Measurements from ENCODE around the gene CWF19L2. TPM values are rescaled to one million over a fixed set of nuclear protein-coding genes. Genes with fewer than 3 reads are reported as not detected.
A peak's percentile ranks its signal among the peaks of the same experiment; 100 is the strongest.

The CWF19L2 gene
- 26.3 and 36.3 TPM in 2 replicates for total RNA-seq (ENCODE audit: low replicate concordance)

DNA sequence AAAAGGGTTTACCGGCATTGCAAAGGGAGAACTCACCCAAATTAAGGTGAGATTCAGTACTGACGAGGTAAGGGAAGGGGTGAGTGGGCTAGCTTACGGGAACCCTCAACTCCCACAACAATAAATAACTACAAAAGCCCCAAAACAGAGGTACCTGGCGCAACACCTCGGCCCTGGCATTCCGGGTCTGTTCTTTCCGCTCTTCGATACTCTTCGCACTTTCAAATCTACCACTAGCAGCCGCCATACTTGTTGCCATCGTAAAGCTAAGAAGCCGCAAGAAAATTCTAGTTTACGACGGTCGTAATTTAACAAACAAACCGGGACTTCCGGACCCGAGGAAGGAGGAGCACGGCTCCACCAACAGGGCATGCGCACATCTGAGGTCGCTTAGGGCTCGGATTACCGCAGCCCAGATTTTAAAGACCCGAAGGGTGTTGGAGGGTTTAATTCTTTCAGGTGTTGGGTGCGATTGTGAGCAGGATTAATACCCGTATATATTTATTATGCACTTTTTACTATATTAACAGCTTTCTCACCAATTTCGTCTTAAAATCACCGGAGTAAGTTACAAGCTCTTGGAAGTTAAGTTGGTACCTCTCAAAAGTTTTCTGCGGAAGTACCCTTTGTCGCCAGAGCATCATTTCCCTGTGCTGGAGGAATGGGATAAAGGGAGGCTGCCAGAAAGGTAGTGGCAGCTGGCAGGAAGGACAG lies at the start of gene CWF19L2:
CWF19L2 (minus strand) TSS at position 268 of the 714 bp plus-strand sequence; CDS start at position 259, 9 bp downstream.
- peak within 1 kb of the TSS; percentile 97 for H2AFZ ChIP-seq (replicated peaks)
- no peaks in the 10 kb centered on the region for H3K36me3 ChIP-seq
- H3K4me2 ChIP-seq: peak within 1 kb of the TSS; percentile 100
- H3K27me3 ChIP-seq: peaks cover 10% of the 10 kb centered on the region
- DNase-seq (ENCODE audit: low spot score): peak; percentile 98
- H3K9ac ChIP-seq: peak within 1 kb of the TSS; percentile 92
- Mint-ChIP-seq H3K27ac (peak within 1 kb of the TSS; percentile 7), H3K4me1 (peaks cover 16% of the 10 kb centered on the region), H3K36me3 (no peaks in the 10 kb centered on the region), H3K27me3 (ENCODE audit: insufficient read depth, low read depth) (no peaks in the 10 kb centered on the region), H3K9me3 (no peaks in the 10 kb centered on the region), H3K4me3 (peak within 1 kb of the TSS; percentile 90)
- H3K4me1 ChIP-seq: peaks cover 14% of the 10 kb centered on the region
- TF ChIP-seq CTCF (IDR thresholded peaks at IDR 0.05): peak; percentile 13
- no peak for TF ChIP-seq EZH2 (IDR thresholded peaks at IDR 0.05)
- TF ChIP-seq EZH2phosphoT487 (IDR thresholded peaks at IDR 0.05): no peak
- H4K20me1 ChIP-seq (ENCODE audit: low read depth): peaks cover 3% of the 10 kb centered on the region
- H3K27ac ChIP-seq: peak within 1 kb of the TSS; percentile 60
- no peaks in the 10 kb centered on the region for H3F3A ChIP-seq (ENCODE audit: low read depth)
- H3K79me2 ChIP-seq (ENCODE audit: low read depth): peaks cover 29% of the 10 kb centered on the region
- H3K9me3 ChIP-seq (ENCODE audit: low read depth): no peaks in the 10 kb centered on the region
- peak within 1 kb of the TSS; percentile 98 for H3K4me3 ChIP-seq

DNA sequence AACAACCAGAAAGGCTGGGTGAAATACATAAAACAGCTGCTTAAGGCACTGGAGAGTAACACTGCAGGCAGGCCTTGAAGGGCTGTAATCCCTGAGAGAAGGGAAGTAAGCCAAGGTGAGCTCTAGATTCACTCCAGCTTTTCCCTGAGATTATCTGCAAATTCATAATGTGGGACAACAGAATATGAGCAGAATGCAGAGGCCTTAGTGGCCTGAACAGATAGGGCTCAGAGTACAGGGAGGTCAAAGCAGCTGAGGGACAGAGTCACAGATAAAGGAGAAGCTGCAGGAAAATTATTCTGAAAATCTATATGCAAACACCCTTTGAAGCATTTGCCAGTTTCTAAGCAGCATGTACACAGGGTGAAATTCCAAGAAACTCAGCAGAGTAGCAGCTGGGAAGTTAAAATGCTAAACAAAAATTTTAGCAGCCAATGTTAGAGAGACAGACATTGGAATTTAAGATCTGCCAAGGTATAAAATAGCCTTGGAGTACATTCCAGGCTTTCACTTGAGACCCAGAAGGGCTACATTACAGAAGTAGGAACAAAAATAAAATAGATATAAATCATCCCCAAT lies 48.1 kb upstream of the CWF19L2 start:
- no peaks in the 10 kb centered on the region for H3K79me2 ChIP-seq (ENCODE audit: low read depth)
- Mint-ChIP-seq H3K4me1 (no peaks in the 10 kb centered on the region), H3K4me3 (no peak overlapping the region), H3K36me3 (peaks cover 19% of the 10 kb centered on the region), H3K27ac (no peak overlapping the region), H3K27me3 (ENCODE audit: insufficient read depth, low read depth) (no peaks in the 10 kb centered on the region), H3K9me3 (no peaks in the 10 kb centered on the region)
- H2AFZ ChIP-seq (replicated peaks): no peak overlapping the region
- no peak for TF ChIP-seq CTCF (IDR thresholded peaks at IDR 0.05)
- TF ChIP-seq EZH2 (IDR thresholded peaks at IDR 0.05): no peak
- TF ChIP-seq EZH2phosphoT487 (IDR thresholded peaks at IDR 0.05): no peak
- no peak overlapping the region for H3K9ac ChIP-seq
- H3K27me3 ChIP-seq: no peaks in the 10 kb centered on the region
- no peak overlapping the region for H3K4me2 ChIP-seq
- no peaks in the 10 kb centered on the region for H3F3A ChIP-seq (ENCODE audit: low read depth)
- H3K27ac ChIP-seq: no peak overlapping the region
- peaks cover 6% of the 10 kb centered on the region for H3K36me3 ChIP-seq
- no peaks in the 10 kb centered on the region for H3K9me3 ChIP-seq (ENCODE audit: low read depth)
- no peaks in the 10 kb centered on the region for H4K20me1 ChIP-seq (ENCODE audit: low read depth)
- DNase-seq (ENCODE audit: low spot score): no peak
- no peak overlapping the region for H3K4me3 ChIP-seq
- H3K4me1 ChIP-seq: no peaks in the 10 kb centered on the region

GRCh38 chr11:107504981-107505380 lies 47.4 kb upstream of the CWF19L2 start:
- peaks cover 6% of the 10 kb centered on the region for H3K36me3 ChIP-seq
- Mint-ChIP-seq H3K4me1 (no peaks in the 10 kb centered on the region), H3K27me3 (ENCODE audit: insufficient read depth, low read depth) (no peaks in the 10 kb centered on the region), H3K4me3 (no peak overlapping the region), H3K36me3 (peaks cover 19% of the 10 kb centered on the region), H3K9me3 (no peaks in the 10 kb centered on the region), H3K27ac (no peak overlapping the region)
- H3K4me1 ChIP-seq: no peaks in the 10 kb centered on the region
- no peaks in the 10 kb centered on the region for H3K9me3 ChIP-seq (ENCODE audit: low read depth)
- no peaks in the 10 kb centered on the region for H4K20me1 ChIP-seq (ENCODE audit: low read depth)
- H3K79me2 ChIP-seq (ENCODE audit: low read depth): no peaks in the 10 kb centered on the region
- no peak overlapping the region for H3K9ac ChIP-seq
- H2AFZ ChIP-seq (replicated peaks): no peak overlapping the region
- H3K27me3 ChIP-seq: no peaks in the 10 kb centered on the region
- H3K4me3 ChIP-seq: no peak overlapping the region
- no peak overlapping the region for H3K4me2 ChIP-seq
- H3K27ac ChIP-seq: no peak overlapping the region
- no peak for DNase-seq (ENCODE audit: low spot score)
- no peaks in the 10 kb centered on the region for H3F3A ChIP-seq (ENCODE audit: low read depth)
- no peak for TF ChIP-seq CTCF (IDR thresholded peaks at IDR 0.05)
- TF ChIP-seq EZH2phosphoT487 (IDR thresholded peaks at IDR 0.05): no peak
- TF ChIP-seq EZH2 (IDR thresholded peaks at IDR 0.05): no peak

Measured in neural progenitor cell (in vitro differentiated cells).